GM19438 (cell line): ENCODE data around the gene SULT4A1.
"Not testable (repeated sequence)": the region's sequence is repeated elsewhere in the genome, so short reads cannot be mapped to it uniquely, and the experiment has no call there.

Source experiments
- ATAC-seq: cut with Tn5 transposase; IDR thresholded peaks from one replicate; pipeline ENCODE4 v1.9.1; 2021; ENCODE audit warnings: low read depth; ENCODE audit not compliant: unreplicated experiment

Gene SULT4A1

GRCh38 chr22:43887391-43887790, 25.1 kb upstream of the SULT4A1 start:
- no peak for ATAC-seq

- no peak for ATAC-seq
Measured at GRCh38 chr22:43886231-43886630, 23.9 kb upstream of the SULT4A1 start.

GRCh38 chr22:43885786-43886185, 23.5 kb upstream of the SULT4A1 start:
- ATAC-seq = no peak

GRCh38 chr22:43885319-43885671, 23.0 kb upstream of the SULT4A1 start:
- no peak for ATAC-seq

GRCh38 chr22:43884600-43885318, 22.4 kb upstream of the SULT4A1 start:
- ATAC-seq = no peak

GRCh38 chr22:43883719-43884415, 21.6 kb upstream of the SULT4A1 start:
- ATAC-seq = no peak

GRCh38 chr22:43883012-43883661, 20.8 kb upstream of the SULT4A1 start:
- ATAC-seq = no peak

- no peak for ATAC-seq
Measured at GRCh38 chr22:43882122-43882767, 19.9 kb upstream of the SULT4A1 start.

GRCh38 chr22:43881091-43882061, 19.1 kb upstream of the SULT4A1 start:
- no peak for ATAC-seq

GRCh38 chr22:43880541-43880991, 18.3 kb upstream of the SULT4A1 start:
- no peak for ATAC-seq

GRCh38 chr22:43879901-43880540, 17.7 kb upstream of the SULT4A1 start:
- ATAC-seq = no peak

- ATAC-seq = no peak
Measured at GRCh38 chr22:43878831-43879550, 16.7 kb upstream of the SULT4A1 start.

GRCh38 chr22:43878079-43878795, 15.9 kb upstream of the SULT4A1 start:
- no peak for ATAC-seq

GRCh38 chr22:43876866-43877509, 14.7 kb upstream of the SULT4A1 start:
- no peak for ATAC-seq

GRCh38 chr22:43869799-43870198, 7.5 kb upstream of the SULT4A1 start:
- ATAC-seq = no peak

GRCh38 chr22:43869001-43869400, 6.7 kb upstream of the SULT4A1 start:
- ATAC-seq = not testable (repeated sequence)

- no peak for ATAC-seq
Measured at GRCh38 chr22:43867839-43868635, 5.7 kb upstream of the SULT4A1 start.
